Fibroblast of the conjunctiva (primary cell): ENCODE data around the gene CTAGE6.
"Not testable (repeated sequence)": the region's sequence is repeated elsewhere in the genome, so short reads cannot be mapped to it uniquely, and the experiment has no call there.

Source experiments
- DNase-seq: peaks from one replicate; pipeline ENCODE4 v3.0.0-alpha.2; 2010; ENCODE audit warnings: low read depth

CTAGE6 gene

GRCh38 chr7:143714581-143715454 lies 42.7 kb downstream of the CTAGE6 start:
- DNase-seq: not testable (repeated sequence)

GRCh38 chr7:143712381-143712780 lies 45.1 kb downstream of the CTAGE6 start:
- not testable (repeated sequence) for DNase-seq

GRCh38 chr7:143711727-143712324 lies 45.7 kb downstream of the CTAGE6 start:
- DNase-seq: not testable (repeated sequence)

GRCh38 chr7:143709895-143710294 lies 47.6 kb downstream of the CTAGE6 start:
- DNase-seq: not testable (repeated sequence)
